Activated CD4-positive, alpha-beta T cell treated with anti-CD3 and anti-CD28 coated beads, Interleukin-2, amount 10 ng/mL, durations not matched to agents 7 days and 5 days (primary cell): ENCODE results near the gene LSAMP. TPM values are rescaled to one million over a fixed set of nuclear protein-coding genes. Genes with fewer than 3 reads are reported as not detected.
"Not testable (repeated sequence)": the region's sequence is repeated elsewhere in the genome, so short reads cannot be mapped to it uniquely, and the experiment has no call there.

Source experiments
- CTCF ChIA-PET: fragments of 350-600 bp; sonication (Branson Sonifier 250); formaldehyde crosslinking; loops from one replicate; lab custom pipeline; 2021; ENCODE audit warnings: antibody characterized with exemption; lab: Charles Lee
- POLR2A ChIA-PET: fragments of 350-600 bp; sonication (Branson Sonifier 250); formaldehyde crosslinking; loops from one replicate; lab custom pipeline; 2021; ENCODE audit warnings: antibody characterized with exemption; lab: Charles Lee
- DNase-seq: peaks from one replicate; pipeline ENCODE4 v3.0.0-alpha.2; 2020
- H3K27ac Mint-ChIP-seq: one replicate; pipeline ENCODE4 v1.8.0; 2021; ENCODE audit warnings: mild to moderate bottlenecking, moderate library complexity, mixed read lengths
- H3K27me3 Mint-ChIP-seq: one replicate; pipeline ENCODE4 v1.8.0; 2021; ENCODE audit warnings: mixed read lengths
- H3K36me3 Mint-ChIP-seq: one replicate; pipeline ENCODE4 v1.8.0; 2021; ENCODE audit warnings: low read depth, mixed read lengths
- H3K4me1 Mint-ChIP-seq: one replicate; pipeline ENCODE4 v1.8.0; 2021; ENCODE audit warnings: mixed read lengths
- H3K4me3 Mint-ChIP-seq: one replicate; pipeline ENCODE4 v1.8.0; 2021; ENCODE audit warnings: mild to moderate bottlenecking, moderate library complexity, mixed read lengths
- H3K9me3 Mint-ChIP-seq: one replicate; pipeline ENCODE4 v1.8.0; 2021; ENCODE audit warnings: mixed read lengths
- total RNA-seq, 2 experiments: library from RNA; stranded (reverse); gene quantifications; one replicate each; pipeline ENCODE4 v1.2.3, GENCODE V29; 2021

LSAMP gene
- total RNA-seq, 2 experiments from 2014 or later: not detected

DNA sequence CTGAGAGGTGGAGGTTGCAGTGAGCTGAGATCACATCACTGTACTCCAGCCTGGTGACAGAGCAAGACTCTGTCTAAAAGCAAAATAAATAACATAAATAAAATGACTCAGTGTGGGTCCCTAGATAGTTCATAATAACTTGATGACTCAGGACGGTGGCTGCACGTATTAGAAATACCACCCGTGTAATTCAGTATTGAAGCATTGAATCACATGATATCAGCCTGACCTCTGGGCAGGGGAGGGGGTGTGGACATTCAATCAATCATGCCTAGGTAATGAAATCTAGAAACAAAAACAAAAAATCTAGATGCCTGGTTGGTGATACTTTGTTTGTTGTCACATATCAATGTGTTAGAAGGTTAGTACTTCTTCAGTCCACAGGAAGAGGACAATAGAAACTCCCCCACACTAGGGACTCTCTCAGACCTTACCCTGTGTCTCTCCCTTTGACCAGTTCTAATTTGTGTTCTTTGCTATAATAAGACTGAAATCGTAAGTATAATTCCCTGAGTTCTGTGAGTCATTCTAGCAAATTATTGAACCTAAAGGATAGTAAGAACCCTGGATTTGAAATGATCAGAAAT is 644.7 kb downstream of the LSAMP start:
- no peaks in the 10 kb centered on the region for H3K9me3 Mint-ChIP-seq
- no peaks in the 10 kb centered on the region for H3K36me3 Mint-ChIP-seq
- peaks cover 5% of the 10 kb centered on the region for H3K4me1 Mint-ChIP-seq
- H3K4me3 Mint-ChIP-seq: no peak overlapping the region
- H3K27me3 Mint-ChIP-seq: peaks cover 14% of the 10 kb centered on the region
- POLR2A ChIA-PET: no interaction called here
- no peak for DNase-seq
- H3K27ac Mint-ChIP-seq: no peak overlapping the region
- CTCF ChIA-PET: interaction anchor here (1.7 kb wide), 1 partner anchor 9 kb away, joined by 5 read pairs; no protein-coding TSS in a partner anchor

DNA sequence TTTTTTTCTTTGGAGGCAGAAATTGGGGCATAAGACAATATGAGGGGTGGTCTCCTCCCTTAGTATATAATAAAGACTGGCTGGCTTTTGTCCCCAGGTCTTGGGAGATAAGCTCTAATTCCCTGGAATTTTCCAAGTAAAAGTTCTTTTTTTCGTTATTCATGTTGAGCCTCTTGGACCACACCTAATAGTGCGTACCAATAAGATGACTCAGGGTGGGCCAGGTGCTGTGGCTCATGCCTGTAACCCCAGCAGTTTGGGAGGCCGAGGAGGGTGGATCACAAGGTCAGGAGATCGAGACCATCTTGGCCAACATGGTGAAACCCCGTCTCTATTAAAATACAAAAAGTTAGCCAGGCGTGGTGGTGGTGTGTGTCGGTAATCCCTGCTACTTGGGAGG is 645.2 kb downstream of the LSAMP start:
- CTCF ChIA-PET: interaction anchor here (1.7 kb wide), 1 partner anchor 9 kb away, joined by 5 read pairs; no protein-coding TSS in a partner anchor
- H3K27ac Mint-ChIP-seq, H3K9me3 Mint-ChIP-seq, H3K4me3 Mint-ChIP-seq, POLR2A ChIA-PET, DNase-seq, H3K36me3 Mint-ChIP-seq, H3K4me1 Mint-ChIP-seq: not testable (repeated sequence)
- peaks cover 14% of the 10 kb centered on the region for H3K27me3 Mint-ChIP-seq

DNA sequence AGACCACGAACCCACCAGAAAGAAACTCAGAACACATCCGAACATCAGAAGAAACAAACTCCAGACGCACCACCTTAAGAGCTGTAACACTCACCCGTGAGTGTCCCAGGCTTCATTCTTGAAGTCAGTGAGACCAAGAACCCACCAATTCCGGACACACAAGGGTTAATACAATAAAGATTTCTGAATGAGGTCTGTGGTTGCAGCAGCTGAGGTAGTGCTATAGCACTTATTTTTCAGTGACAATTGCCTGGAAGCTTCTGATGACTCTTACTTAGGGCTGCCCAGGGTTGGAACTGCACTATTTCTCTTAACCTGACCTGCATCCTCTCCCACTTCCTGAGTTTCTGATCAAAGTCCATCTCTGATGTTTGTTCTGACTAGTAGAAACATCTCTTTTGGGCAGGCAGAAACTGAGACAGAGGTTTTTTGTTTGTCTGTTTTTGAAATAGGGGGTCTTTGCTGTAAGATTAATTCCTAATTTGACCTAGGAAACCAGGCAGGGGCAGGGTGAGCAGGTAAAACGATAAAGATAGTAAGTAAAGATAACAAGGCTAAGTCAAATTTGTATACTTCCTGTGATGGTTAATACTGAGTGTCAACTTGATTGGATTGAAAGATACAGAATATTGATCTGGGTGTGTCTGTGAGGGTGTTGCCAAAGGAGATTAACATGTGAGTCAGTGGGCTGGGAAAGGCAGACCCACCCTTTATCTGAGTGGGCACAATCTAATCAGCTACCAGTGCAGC is 652.9 kb downstream of the LSAMP start:
- Mint-ChIP-seq H3K9me3 (no peaks in the 10 kb centered on the region), H3K27ac (peak overlapping the region; percentile 93), H3K4me3 (peak overlapping the region; percentile 49), H3K4me1 (peaks cover 25% of the 10 kb centered on the region), H3K27me3 (no peaks in the 10 kb centered on the region), H3K36me3 (no peaks in the 10 kb centered on the region)
- CTCF ChIA-PET: interaction anchor here (1.2 to 1.8 kb wide), 3 partner anchors 8 to 10 kb away, joined by 3 to 5 read pairs (median 4); no protein-coding TSS in a partner anchor
- POLR2A ChIA-PET: no interaction called here
- peak; percentile 44 for DNase-seq

DNA sequence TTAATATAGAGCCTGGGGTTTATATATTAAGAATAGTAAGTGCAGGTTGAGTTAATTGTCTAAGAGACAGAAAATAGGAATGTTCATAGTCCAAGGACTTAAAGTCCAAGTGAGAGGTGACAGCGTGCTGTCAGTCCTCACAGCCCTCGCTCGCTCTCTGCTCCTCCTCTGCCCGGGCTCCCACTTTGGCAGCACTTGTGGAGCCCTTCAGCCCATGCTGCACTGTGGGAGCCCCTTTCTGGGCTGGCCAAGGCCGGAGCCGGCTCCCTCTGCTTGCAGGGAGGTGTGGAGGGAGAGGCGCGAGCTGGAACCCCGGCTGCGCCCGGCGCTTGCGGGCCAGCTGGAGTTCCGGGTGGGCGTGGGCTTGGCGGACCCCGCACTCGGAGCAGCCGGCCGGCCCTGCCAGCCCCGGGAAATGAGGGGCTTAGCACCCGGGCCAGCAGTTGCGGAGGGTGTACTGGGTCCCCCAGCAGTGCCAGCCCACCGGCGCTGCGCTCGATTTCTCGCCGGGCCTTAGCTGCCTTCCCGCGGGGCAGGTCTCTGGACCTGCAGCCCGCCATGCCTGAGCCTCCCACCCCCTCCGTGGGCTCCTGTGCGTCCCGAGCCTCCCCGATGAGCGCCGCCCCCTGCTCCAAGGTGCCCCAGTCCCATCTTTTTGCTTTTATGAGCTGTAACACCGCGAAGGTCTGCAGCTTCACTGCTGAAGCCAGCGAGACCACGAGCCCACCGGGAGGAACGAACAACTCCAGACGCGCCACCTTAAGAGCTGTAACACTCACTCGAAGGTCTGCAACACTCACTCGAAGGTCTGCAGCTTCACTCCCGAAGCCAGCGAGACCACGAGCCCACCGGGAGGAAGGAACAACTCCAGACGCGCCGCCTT is 653.8 kb downstream of the LSAMP start:
- CTCF ChIA-PET: interaction anchor here (1.2 to 1.8 kb wide), 3 partner anchors 8 to 9 kb away, joined by 3 to 5 read pairs (median 4); no protein-coding TSS in a partner anchor
- POLR2A ChIA-PET, H3K27ac Mint-ChIP-seq, DNase-seq, H3K36me3 Mint-ChIP-seq, H3K9me3 Mint-ChIP-seq, H3K27me3 Mint-ChIP-seq, H3K4me3 Mint-ChIP-seq: not testable (repeated sequence)
- H3K4me1 Mint-ChIP-seq: peaks cover 25% of the 10 kb centered on the region

DNA sequence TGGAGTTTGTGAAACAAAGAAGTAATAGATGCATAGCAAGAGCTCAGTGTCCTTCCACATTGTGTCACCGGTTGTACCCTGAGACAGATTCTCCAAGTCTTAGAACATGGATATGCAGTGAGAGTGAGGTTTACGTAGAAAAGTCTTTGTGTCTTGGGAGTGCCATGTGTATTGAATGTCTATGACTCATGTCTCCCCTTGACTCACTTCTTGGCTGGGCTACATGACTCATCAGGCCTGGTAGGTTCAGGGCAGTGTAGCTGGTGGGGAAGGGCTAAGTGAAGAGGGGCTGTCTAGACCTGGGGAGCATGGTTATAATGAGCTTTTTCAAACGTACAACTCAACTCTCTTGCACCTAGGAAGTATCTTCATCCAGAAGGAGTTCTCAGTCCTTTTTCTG is 654.5 kb downstream of the LSAMP start:
- ChIA-PET POLR2A (no interaction called here), CTCF (interaction anchor here (1.4 to 1.8 kb wide), 2 partner anchors 8 to 9 kb away, joined by 3 to 5 read pairs; no protein-coding TSS in a partner anchor)
- peak; percentile 29 for DNase-seq
- no peak overlapping the region for H3K27ac Mint-ChIP-seq
- no peaks in the 10 kb centered on the region for H3K9me3 Mint-ChIP-seq
- H3K4me3 Mint-ChIP-seq: no peak overlapping the region
- H3K4me1 Mint-ChIP-seq: peaks cover 25% of the 10 kb centered on the region
- H3K36me3 Mint-ChIP-seq: no peaks in the 10 kb centered on the region
- no peaks in the 10 kb centered on the region for H3K27me3 Mint-ChIP-seq

DNA sequence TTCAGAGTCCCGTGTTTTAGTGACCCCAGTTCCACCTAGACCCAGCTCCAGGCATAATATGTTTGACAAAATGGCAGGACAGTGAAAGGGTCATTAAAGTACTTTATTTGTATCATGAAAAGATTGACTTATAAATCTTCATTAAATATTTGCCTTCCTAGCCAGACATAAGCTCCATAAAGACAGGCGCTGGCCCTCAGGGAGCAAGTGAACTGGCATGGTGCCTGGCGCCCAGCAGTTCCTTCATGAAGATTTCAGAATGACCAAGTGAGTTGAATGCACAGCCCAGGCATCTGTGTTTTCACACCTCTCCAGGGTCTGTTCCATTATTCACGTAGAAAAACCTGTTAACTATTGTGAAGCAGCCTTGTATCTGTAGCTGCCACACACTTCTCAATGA is 655.8 kb downstream of the LSAMP start:
- Mint-ChIP-seq H3K27ac (no peak overlapping the region), H3K4me3 (no peak overlapping the region), H3K27me3 (no peaks in the 10 kb centered on the region), H3K9me3 (no peaks in the 10 kb centered on the region), H3K36me3 (no peaks in the 10 kb centered on the region), H3K4me1 (peaks cover 35% of the 10 kb centered on the region)
- CTCF ChIA-PET: interaction anchor here (0.6 to 1.4 kb wide), 2 partner anchors 26 to 610 kb away, joined by 3 read pairs; no protein-coding TSS in a partner anchor
- POLR2A ChIA-PET: interaction anchor here (0.7 kb wide), 1 partner anchor 67 kb away, joined by 3 read pairs; no protein-coding TSS in a partner anchor
- DNase-seq: no peak

DNA sequence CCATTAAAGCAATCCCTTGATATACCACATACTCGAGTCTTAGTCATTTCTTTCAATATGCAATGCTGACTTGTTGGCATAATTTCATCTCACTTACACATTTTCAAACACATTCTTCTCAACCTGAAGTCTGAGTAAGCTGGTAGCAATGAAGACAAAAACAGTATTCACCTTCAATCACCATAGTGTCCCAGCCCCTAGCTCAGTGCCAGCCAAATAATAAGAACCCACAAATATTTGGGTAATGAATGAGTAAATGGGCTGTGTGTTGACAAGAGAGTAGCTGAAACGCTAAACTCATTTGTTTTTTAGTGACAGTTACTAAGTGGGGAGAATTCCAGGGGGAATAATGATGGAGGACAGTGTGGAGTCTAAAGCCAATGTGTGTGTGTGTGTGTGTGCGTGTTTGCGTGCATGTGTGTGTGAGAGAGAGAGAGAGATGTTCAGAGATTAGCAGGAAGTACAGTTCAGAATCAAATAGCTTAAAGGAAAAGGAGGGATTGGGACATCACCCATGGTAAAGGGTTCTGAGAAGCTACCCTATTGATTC is 656.3 kb downstream of the LSAMP start:
- H3K9me3 Mint-ChIP-seq: no peaks in the 10 kb centered on the region
- ChIA-PET POLR2A (no interaction called here), CTCF (interaction anchor here (1.4 kb wide), 1 partner anchor 26 kb away, joined by 3 read pairs; no protein-coding TSS in a partner anchor)
- DNase-seq: no peak
- no peaks in the 10 kb centered on the region for H3K36me3 Mint-ChIP-seq
- peaks cover 37% of the 10 kb centered on the region for H3K4me1 Mint-ChIP-seq
- H3K27ac Mint-ChIP-seq: no peak overlapping the region
- no peaks in the 10 kb centered on the region for H3K27me3 Mint-ChIP-seq
- no peak overlapping the region for H3K4me3 Mint-ChIP-seq

DNA sequence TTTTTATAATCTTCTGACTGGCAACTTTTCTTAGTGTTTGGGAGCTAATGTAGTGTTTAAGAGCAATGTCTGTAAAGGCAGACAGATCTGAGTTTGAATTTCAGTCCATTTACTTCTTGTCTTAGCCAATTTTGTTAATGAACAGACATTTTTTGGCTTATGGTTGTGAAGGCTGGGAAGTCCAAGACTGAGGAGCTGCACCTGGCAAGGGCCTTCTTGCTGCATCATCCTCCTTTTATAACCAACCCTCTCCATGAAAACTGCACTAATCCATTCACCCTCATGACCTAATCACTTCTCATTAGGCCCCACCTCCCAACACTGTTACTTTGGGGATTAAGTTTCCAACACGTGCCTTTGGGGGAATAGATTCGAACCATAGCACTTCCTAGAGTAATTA is 657.5 kb downstream of the LSAMP start:
- CTCF ChIA-PET: no interaction called here

DNA sequence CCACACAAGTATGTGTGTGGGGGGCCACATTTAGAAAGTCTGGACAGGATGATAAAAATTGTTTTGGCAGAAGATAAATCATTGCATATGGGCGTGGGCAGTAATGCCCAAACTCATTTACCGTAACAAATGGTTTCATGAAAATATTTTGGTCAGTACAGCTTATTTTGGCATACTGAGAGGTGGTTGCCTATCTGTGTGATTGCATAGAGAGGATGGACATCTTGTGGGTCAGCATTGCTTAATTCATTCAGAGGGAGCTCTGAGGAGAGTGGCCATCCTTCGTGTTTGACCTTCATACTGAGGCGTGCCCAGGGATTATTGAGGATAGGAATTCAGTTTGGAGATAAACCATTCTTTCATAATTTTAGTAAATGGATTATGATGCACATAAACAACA is 659.5 kb downstream of the LSAMP start:
- no peaks in the 10 kb centered on the region for H3K27me3 Mint-ChIP-seq
- ChIA-PET CTCF (interaction anchor here (0.5 kb wide), 1 partner anchor 984 kb away, joined by 3 read pairs; no protein-coding TSS in a partner anchor), POLR2A (no interaction called here)
- no peaks in the 10 kb centered on the region for H3K9me3 Mint-ChIP-seq
- no peaks in the 10 kb centered on the region for H3K36me3 Mint-ChIP-seq
- no peak overlapping the region for H3K4me3 Mint-ChIP-seq
- no peak for DNase-seq
- H3K4me1 Mint-ChIP-seq: peaks cover 17% of the 10 kb centered on the region
- H3K27ac Mint-ChIP-seq: no peak overlapping the region

More for the DNA sequence above, 657.5 kb downstream of the LSAMP start:
- Mint-ChIP-seq H3K27ac (no peak overlapping the region), H3K4me3 (no peak overlapping the region), H3K9me3 (no peaks in the 10 kb centered on the region), H3K4me1 (peaks cover 32% of the 10 kb centered on the region), H3K27me3 (no peaks in the 10 kb centered on the region), H3K36me3 (no peaks in the 10 kb centered on the region)
- no peak for DNase-seq
- POLR2A ChIA-PET: no interaction called here

DNA sequence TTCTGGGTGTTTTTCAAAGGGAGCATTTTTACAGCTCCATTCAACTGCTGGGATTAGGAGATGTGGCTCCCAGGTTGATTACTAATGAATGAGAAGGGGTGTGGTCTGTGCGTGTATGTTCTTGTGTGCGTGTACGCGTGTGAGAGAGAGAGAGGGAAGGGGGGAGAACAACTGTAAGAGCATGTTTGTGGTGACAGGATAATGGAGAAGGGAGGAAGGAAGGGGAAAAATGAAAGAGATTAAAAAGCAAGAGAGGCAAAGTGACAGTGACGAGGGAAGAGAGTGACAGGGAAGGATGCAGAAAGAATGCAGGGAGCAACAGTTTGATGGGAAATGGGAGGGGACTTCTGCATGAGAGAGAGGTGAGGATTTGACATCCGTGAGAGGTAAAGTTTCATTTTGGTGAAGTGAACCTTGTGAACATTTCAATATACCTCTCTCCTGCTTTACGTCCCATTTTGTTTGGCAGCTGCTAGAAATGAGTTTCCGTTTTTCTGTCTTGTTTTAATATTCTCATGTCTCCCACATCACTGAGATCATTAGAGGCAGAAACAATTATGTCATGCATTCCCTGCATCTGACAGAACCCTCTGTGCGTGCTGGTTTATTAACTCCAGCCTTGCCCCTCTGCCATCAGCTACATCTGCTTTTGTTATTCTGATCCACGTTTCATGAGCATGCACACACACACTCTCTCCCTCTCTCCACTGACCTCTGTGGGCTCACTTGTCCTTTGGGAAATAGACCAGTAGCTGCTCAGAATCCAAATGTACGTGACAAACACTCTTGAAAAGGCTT is 660.3 kb downstream of the LSAMP start:
- H3K27me3 Mint-ChIP-seq: no peaks in the 10 kb centered on the region
- H3K9me3 Mint-ChIP-seq: no peaks in the 10 kb centered on the region
- CTCF ChIA-PET: interaction anchor here (0.5 to 1.7 kb wide), 9 partner anchors 7 to 1419 kb away, joined by 3 to 7 read pairs (median 3); no protein-coding TSS in a partner anchor
- DNase-seq: no peak
- H3K4me3 Mint-ChIP-seq: peak overlapping the region; percentile 82
- POLR2A ChIA-PET: no interaction called here
- H3K36me3 Mint-ChIP-seq: no peaks in the 10 kb centered on the region
- H3K27ac Mint-ChIP-seq: peak overlapping the region; percentile 97
- peaks cover 14% of the 10 kb centered on the region for H3K4me1 Mint-ChIP-seq

DNA sequence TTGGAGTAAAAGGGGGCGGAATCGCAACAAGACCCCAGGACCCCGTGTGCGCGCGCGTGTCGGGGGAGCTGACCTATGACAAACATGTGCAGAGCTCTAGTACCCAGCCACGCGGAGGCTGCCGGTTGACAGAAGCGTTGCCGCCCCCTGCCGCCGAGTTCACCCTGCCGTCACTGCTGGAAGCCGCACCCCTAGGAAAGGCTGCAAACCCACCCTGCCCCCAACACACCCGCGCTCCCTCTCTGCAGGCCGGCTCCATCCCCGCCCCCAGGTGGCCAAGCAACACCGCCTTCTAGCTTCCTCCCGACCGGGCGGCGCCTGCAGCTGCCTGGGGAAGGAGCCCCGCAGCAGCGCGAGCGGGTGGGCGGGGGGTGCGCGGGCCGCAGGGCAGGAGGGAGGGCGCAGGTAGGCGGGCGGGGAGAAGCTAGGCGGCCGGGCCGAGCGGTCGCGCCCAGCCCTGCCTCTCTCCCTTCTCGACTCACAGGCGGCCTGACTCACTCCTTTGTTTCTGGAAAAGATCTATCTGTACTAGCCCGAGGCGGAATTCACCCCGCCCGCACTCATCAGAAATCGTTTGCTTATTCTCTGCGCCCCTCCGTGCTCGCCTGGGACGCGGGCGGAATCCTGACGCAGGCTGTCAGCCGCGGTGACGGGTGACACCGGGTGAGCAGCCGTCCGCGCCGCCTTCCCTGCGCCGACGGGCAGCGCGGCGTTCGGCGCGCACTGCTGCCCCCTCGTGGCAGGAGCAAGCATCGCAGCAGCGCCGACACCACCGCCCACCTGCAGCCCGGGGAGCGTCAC is 661.1 kb downstream of the LSAMP start:
- no peaks in the 10 kb centered on the region for H3K9me3 Mint-ChIP-seq
- POLR2A ChIA-PET: no interaction called here
- DNase-seq: peak; percentile 88
- H3K27ac Mint-ChIP-seq: peak overlapping the region; percentile 97
- no peaks in the 10 kb centered on the region for H3K36me3 Mint-ChIP-seq
- CTCF ChIA-PET: interaction anchor here (0.7 to 1.7 kb wide), 12 partner anchors 8 to 1419 kb away, joined by 3 to 7 read pairs (median 3); no protein-coding TSS in a partner anchor
- H3K4me3 Mint-ChIP-seq: peak overlapping the region; percentile 82
- H3K4me1 Mint-ChIP-seq: peaks cover 14% of the 10 kb centered on the region
- H3K27me3 Mint-ChIP-seq: no peaks in the 10 kb centered on the region
